GM19023 (cell line): ENCODE data around the gene DST.

Experiments used
- ATAC-seq: cut with Tn5 transposase; IDR thresholded peaks from one replicate; pipeline ENCODE4 v1.9.1; 2021; ENCODE audit warnings: mild to moderate bottlenecking, moderate library complexity; ENCODE audit not compliant: unreplicated experiment

Gene DST

DNA sequence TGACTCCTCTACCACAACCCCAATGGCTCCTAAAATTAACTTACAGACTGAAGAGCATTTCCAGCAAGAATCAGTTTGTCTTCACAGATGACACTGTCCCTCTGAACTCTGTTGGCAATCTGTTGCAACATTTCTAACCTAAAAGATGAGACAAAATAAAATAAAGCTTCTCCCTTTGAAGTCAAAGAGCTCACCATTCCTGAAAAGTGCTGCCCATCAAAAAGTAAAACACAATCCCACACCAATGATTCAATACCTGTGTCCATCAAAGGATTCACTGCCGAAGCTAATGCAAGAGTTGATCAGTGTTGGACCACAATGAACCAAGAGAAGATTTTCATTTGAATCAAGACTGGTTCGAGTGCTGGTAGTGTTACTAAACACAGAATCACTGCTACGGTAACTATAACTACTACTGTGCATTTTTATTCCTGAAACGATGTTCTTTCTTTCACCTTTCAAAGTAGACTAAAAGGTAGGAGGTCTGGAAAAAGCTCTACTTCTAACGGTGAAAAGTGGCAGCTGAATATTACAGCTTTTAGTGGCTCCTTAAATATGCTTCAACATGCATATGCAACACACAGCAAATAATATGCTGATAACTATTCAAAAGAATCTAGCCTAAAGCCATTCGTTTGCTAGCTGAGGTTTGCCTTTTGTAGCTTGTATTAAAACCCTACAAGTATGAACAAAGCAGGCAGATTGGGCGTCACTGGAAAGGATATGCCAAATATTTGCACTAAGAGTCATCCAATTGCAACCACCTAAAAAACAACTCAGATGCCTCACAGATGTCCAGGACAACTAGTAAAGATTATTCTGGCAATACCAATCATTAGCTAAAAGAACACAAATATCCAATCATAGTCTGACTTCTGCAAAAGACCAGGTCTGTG lies at the start of gene DST:
Gene DST (minus strand): TSS at position 524 of the 896 bp plus-strand sequence.
- no peak for ATAC-seq

DNA sequence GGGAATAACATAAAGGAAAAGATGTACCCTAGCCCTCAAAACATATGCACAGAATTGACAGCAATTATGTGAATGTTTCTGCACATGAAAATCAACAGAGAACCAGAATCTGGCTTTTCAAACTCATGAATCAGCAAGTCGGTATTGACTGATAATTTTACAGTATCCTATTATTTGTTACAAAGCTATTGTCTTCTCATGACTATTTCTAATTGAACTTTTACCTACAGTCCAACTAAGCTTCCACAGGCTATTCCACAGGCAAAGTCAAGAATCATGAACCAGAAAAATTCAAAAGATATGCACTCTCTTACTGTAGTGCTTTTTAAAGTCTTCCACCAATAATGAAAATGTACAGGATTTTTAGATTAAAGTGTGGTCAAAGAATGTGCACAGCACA lies 49.1 kb upstream of the DST start:
- ATAC-seq = no peak

DNA sequence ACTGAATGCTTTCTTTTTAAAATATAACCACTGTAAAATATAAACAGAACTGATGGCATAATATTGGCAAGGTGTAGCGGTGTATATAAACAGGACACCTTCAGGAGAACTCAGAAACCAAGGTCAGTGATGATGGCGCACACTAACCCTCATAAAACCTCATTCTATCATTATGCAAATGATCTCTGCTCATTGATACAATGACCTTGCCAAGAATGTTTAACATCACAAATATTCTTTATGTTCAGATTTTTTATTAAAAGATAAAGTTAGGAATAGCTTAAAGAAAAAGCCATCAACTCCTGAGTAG lies 48.6 kb upstream of the DST start:
- ATAC-seq = no peak

GRCh38 chr6:56690519-56691285 lies 48.0 kb upstream of the DST start:
- ATAC-seq = no peak

DNA sequence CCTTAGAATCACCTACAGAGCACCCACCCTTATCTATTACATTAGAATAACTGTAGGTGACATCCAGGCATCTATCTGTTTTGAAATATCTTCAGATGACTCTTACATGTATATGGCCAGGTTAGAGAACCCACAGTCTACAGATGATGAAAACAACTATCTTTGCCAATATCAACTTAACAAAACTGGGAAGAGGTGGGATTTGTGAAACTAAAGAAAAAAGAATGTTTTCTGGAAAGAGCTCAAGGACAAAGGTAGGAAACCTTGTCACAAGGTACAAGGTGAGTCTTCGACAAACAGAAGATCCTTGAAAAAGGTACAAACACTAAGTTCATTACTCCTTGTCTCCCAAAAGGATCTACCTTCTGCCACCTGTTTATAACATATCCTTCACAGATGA lies 47.0 kb upstream of the DST start:
- peak; percentile 12 for ATAC-seq

DNA sequence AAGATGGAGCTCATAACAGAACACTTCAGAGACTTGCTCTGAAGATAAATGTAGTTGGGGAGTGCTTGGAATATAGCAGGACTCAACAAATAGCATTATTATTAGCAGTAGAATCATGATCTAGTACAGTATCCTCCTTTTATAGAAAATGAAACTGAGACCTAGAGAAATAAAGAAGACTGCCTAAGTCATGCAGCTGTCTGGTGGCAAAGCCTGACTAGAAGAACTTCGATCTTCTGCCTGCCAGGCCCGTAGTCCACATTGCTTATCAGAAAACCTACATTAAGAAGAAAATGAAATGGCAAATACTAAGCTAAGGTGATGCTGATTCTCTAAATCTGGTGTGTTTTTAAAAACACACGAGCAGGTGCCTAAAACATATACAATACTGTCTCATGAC lies 46.4 kb upstream of the DST start:
- peak; percentile 81 for ATAC-seq

GRCh38 chr6:56688521-56688920 lies 45.8 kb upstream of the DST start:
- no peak for ATAC-seq

DNA sequence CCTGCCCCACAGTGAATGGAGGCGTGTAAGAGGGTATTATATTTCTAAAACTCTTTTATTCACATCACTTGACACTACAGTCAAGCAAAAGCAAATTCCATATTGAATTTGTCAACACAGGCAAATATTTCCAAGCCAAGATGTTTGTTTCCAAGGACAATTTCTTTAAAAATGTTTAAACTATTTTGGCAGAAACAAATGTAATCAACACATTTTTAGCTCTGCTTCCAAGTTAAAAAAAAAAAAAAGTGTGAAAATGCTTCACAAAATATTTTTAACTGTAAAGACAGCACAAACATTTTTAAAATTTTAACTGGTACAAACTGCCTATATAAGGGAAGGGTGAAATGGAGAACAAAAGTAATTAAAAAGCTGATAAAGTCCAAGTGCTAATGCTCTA lies 44.9 kb upstream of the DST start:
- no peak for ATAC-seq

DNA sequence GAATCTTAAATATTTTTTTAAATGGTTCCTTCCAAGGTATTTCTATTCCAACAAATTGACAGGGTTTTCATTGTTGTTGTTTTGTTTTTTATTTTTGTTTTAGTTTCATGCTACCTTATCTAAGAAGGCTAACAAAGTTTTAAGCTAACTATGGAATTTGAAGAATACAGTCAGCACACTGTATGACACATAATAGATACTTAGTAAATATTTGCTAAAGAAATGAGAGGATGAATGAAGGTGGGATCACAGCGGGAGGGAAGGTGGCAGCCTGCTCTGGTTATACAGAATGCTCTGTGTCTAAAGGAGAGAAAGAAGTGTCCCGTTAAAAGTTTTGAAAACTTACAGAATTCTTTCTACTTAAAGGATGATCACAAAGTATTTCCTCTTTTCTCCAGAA lies 43.7 kb upstream of the DST start:
- ATAC-seq = no peak

DNA sequence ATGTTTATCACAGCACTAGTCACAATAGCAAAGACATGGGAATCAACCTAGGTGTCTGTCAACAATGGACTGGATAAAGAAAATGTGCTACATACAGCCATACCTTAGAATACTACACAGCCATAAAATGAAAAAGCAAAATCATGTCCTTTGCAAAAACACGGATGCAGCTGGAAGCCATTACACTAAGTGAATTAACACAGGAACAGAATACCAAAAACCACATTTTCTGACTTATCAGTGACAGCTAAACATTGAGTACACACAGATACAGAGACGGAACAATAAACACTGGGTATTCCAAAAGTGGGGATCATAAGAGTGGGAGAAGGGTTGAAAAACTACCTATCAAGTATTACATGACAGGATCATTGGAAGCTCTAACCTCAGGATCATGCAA lies 43.3 kb upstream of the DST start:
- no peak for ATAC-seq

DNA sequence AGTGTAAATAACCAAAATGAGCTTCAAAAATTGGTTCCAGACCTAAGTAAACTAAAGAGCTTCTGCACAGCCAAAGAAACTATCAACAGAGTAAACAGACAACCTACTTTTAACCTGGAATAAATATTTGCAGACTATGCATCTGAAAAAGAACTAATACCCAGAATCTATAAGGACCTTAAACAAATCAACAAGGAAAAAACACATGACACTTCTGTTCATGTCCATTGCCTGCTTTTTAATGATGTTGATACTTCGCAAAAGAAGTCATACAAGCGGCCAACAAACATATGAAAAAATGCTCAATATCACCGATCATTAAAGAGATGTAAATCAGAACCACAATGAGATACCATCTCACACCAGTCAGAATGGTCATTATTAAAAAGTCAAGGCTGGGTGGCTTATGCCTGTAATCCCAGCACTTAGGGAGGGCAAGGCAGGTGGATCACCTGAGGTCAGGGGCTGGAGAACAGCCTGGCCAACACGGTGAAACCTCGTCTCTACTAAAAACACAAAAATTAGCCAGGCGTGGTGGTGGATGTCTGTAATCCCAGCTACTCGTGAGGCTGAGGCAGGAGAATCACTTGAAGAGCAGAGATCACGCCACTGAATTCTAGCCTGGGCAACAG lies 42.5 kb upstream of the DST start:
- ATAC-seq = no peak

- ATAC-seq = no peak
Measured at GRCh38 chr6:56684342-56685101, 41.8 kb upstream of the DST start.

GRCh38 chr6:56683882-56684281 lies 41.2 kb upstream of the DST start:
- no peak for ATAC-seq

DNA sequence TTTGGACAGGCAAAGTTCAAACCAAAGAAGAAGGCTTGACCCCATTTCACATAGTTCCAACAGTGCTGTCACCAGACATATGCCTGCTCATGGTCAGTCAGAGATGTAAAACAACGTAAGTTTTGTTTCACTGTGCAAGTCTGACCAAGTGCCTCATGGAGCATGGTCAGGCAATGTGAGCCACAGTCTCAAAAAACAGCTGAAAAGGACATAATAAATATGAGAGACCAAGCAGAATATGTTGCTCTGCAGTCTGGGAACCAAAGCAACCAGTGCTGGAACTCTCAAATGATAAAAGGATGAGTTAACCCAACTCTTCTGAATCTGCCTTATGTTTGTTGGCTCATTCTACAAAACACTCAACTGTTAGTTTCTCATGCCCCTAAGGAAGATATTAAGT lies 39.9 kb upstream of the DST start:
- ATAC-seq = no peak

DNA sequence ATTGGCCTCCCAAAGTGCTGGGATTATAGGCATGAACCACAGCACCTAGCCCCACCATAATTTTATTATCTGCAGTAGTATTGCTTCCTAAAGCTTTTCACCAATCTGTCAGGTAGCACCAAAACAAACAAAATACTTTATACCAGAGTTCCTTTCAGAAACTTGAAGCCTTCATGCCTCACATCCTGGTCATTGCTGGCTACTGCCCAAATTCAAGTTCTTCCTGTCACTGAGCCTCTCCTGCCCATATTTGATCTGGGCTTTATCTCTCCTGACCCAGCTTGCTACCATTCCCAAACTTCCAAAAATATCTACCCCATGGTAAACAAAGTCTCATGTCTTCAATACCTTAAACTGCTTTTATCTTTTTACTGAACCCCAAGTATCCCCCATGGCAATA lies 34.9 kb upstream of the DST start:
- ATAC-seq = no peak

DNA sequence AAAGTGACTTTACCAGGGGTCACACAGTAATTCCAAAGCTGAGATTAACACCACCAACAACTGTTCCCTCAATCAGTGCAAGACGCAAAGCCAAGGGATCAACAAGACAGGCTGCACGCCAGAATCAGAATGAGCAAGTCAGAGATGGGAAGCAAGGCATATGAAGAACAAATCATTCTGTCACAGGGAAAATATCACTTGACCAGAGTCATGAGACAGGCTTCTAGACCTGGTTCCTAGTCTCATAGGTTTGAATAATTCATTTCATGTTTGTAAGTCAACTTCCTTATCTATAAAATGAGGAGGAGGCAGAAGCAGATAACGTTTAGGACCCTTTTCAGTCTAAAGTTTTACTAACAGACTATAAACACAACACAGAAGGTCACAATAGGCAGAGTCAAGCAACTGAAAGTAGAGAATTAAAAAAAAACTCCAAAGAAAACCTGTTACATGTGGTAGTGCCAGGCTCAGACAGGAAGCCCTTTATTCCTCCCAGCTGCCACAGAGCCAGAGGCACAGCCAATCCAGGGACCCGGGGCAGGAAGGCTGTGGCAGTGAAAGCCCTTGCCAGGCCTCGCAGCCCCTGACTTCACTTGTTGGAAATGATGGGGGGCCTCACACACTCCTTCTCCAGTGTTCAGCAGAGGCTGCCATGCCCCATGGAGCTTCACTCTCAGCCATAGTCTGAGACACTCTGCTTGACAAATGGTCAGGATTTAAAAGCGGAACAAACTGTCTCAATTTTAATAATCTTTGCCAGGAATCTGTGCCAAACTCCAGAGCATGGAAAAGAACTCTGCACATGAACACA lies 29.2 kb upstream of the DST start:
- no peak for ATAC-seq

DNA sequence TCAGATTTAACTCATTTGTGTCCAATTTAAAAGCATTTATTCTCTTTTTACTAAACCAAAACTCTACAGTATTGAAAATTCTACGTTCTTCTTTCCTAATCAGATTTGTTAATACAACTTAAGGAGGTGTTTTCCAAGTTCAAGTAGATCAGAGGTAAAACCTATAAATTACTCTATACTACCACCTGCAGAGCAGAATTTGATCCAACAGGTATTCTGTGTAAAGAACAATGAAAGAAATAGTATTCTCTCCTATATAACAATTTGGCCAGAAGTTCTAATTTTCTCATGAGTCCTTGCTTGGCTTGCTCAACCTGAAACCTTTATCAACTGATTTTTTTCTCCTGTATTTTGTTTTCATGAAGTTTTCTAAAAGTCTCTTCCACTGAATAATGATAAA lies 28.5 kb upstream of the DST start:
- no peak for ATAC-seq

DNA sequence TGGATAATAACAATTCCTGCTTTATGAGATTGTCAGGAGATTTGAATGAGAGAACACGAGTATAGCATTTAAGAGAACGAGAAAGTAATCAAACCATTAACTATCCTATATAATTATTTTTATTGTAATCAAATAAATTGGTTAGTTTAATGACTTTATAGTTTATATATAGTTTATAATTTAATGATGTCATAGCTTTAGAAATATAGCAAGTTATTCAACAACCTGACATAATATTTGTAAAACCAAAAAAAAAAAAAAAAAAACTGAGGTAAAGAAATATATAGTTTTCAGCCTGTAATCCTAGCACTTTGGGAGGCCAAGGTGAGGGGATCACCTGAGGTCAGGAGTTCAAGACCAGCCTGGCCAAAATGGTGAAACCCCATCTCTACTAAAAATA lies 26.4 kb upstream of the DST start:
- ATAC-seq = no peak

DNA sequence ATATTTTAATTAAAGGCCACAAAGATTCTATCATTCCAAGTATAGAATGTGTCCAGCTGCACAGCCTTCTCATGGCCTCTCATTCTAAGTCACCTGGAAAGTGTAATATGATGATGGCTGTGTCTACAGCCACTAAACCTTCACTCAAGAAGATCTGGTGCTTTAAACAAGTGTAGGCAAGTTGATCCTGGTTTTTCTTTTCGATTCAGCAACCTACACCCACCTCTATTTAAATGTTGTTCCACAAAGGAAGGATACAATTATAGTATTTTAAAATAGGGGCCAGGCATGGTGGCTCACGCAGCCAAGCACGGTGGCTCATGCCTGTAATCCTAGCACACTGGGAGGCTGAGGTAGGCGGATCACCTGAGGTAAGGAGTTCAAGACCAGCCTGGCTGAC lies 25.5 kb upstream of the DST start:
- ATAC-seq = no peak

- ATAC-seq = no peak
Measured at GRCh38 chr6:56667336-56667735, 24.6 kb upstream of the DST start.
